Neural progenitor cell (in vitro differentiated cells): ENCODE data around the gene DNAL4. TPM values are rescaled to one million over a fixed set of nuclear protein-coding genes. Genes with fewer than 3 reads are reported as not detected.

Experiments used
- DNase-seq: peaks from one replicate; pipeline ENCODE4 v3.0.0-alpha.2; 2016; ENCODE audit warnings: low spot score
- H2AFZ ChIP-seq: fragments of 200-600 bp; sonication (generic); replicated peaks from 2 replicates; pipeline ENCODE4 v1.6.1; 2016; ENCODE audit warnings: antibody characterized with exemption
- H3F3A ChIP-seq: fragments of 200-600 bp; sonication (generic); 2 replicates; pipeline ENCODE4 v1.6.1; 2016; ENCODE audit warnings: antibody characterized with exemption, low read depth
- H3K27ac ChIP-seq: fragments of 200-600 bp; sonication (generic); 2 replicates; pipeline ENCODE4 v1.5.1; 2016; ENCODE audit warnings: mild to moderate bottlenecking
- H3K27me3 ChIP-seq: fragments of 200-600 bp; sonication (generic); 2 replicates; pipeline ENCODE4 v1.6.1; 2016; ENCODE audit warnings: mild to moderate bottlenecking, moderate library complexity
- H3K36me3 ChIP-seq: fragments of 200-600 bp; sonication (generic); 2 replicates; pipeline ENCODE4 v1.5.1; 2016
- H3K4me1 ChIP-seq: fragments of 200-600 bp; sonication (generic); 2 replicates; pipeline ENCODE4 v1.6.1; 2016; ENCODE audit warnings: mixed run types
- H3K4me2 ChIP-seq: fragments of 200-600 bp; sonication (generic); 2 replicates; pipeline ENCODE4 v1.6.1; 2016
- H3K4me3 ChIP-seq: fragments of 200-600 bp; sonication (generic); 2 replicates; pipeline ENCODE4 v1.5.1; 2016
- H3K79me2 ChIP-seq: fragments of 200-600 bp; sonication (generic); 2 replicates; pipeline ENCODE4 v1.6.1; 2016; ENCODE audit warnings: low read depth
- H3K9ac ChIP-seq: fragments of 200-600 bp; sonication (generic); 2 replicates; pipeline ENCODE4 v1.6.1; 2016
- H3K9me3 ChIP-seq: fragments of 200-600 bp; sonication (generic); 2 replicates; pipeline ENCODE4 v1.5.1; 2016; ENCODE audit warnings: low read depth
- H4K20me1 ChIP-seq: fragments of 200-600 bp; sonication (generic); 2 replicates; pipeline ENCODE4 v1.6.1; 2016; ENCODE audit warnings: low read depth
- H3K27ac Mint-ChIP-seq: 3 replicates; pipeline ENCODE4 v1.8.0; 2021; ENCODE audit warnings: mixed read lengths
- H3K27me3 Mint-ChIP-seq: 2 replicates; pipeline ENCODE4 v1.8.0; 2022; ENCODE audit warnings: low read depth, mild to moderate bottlenecking, inconsistent platforms, moderate library complexity, mixed read lengths; ENCODE audit not compliant: insufficient read depth
- H3K36me3 Mint-ChIP-seq: 3 replicates; pipeline ENCODE4 v1.8.0; 2021; ENCODE audit warnings: mixed read lengths
- H3K4me1 Mint-ChIP-seq: 3 replicates; pipeline ENCODE4 v1.8.0; 2021; ENCODE audit warnings: mixed read lengths
- H3K4me3 Mint-ChIP-seq: 3 replicates; pipeline ENCODE4 v1.8.0; 2021; ENCODE audit warnings: mild to moderate bottlenecking, moderate library complexity, mixed read lengths
- H3K9me3 Mint-ChIP-seq: 3 replicates; pipeline ENCODE4 v1.8.0; 2020; ENCODE audit warnings: mixed read lengths
- CTCF ChIP-seq: fragments of 200-600 bp; sonication (generic); IDR thresholded peaks from 2 replicates; pipeline ENCODE4 v1.5.1; 2017; ENCODE audit warnings: antibody characterized with exemption, mild to moderate bottlenecking
- EZH2 ChIP-seq: fragments of 200-600 bp; sonication (generic); IDR thresholded peaks from 2 replicates; pipeline ENCODE4 v1.6.1; 2017; ENCODE audit warnings: antibody characterized with exemption, mild to moderate bottlenecking, moderate library complexity
- EZH2phosphoT487 ChIP-seq: fragments of 200-600 bp; sonication (generic); IDR thresholded peaks from 2 replicates; pipeline ENCODE4 v1.6.1; 2017; ENCODE audit warnings: antibody characterized with exemption
- total RNA-seq: library from RNA; depleted of rRNA; stranded (reverse); fragments of >200 nt; gene quantifications from 2 replicates; pipeline ENCODE4 v1.2.3, GENCODE V29; 2015; ENCODE audit warnings: low replicate concordance

DNAL4 gene
- total RNA-seq, 1 donor from 2014 or later, result 10.7 TPM

- H3K27me3 ChIP-seq, result no peaks in the 10 kb centered on the region
- peaks cover 7% of the 10 kb centered on the region for H3K4me1 ChIP-seq
- H3F3A ChIP-seq, result no peaks in the 10 kb centered on the region
- no peak overlapping the region for H3K4me2 ChIP-seq
- H3K4me1 Mint-ChIP-seq, result peaks cover 10% of the 10 kb centered on the region
- no peak overlapping the region for H2AFZ ChIP-seq
- no peaks in the 10 kb centered on the region for H3K9me3 ChIP-seq
- H3K4me3 Mint-ChIP-seq, result no peak overlapping the region
- no peaks in the 10 kb centered on the region for H3K27me3 Mint-ChIP-seq
- no peaks in the 10 kb centered on the region for H3K9me3 Mint-ChIP-seq
- DNase-seq, result no peak
- H4K20me1 ChIP-seq, result peaks cover 3% of the 10 kb centered on the region
- H3K79me2 ChIP-seq, result no peaks in the 10 kb centered on the region
- no peak overlapping the region for H3K27ac ChIP-seq
- H3K9ac ChIP-seq, result no peak overlapping the region
- no peaks in the 10 kb centered on the region for H3K36me3 ChIP-seq
- no peak overlapping the region for H3K27ac Mint-ChIP-seq
- no peak overlapping the region for H3K4me3 ChIP-seq
- peaks cover 5% of the 10 kb centered on the region for H3K36me3 Mint-ChIP-seq
- TF ChIP-seq CTCF (no peak), EZH2 (no peak), EZH2phosphoT487 (no peak)
These were observed 10.8 kb downstream of the DNAL4 start for GRCh38 chr22:38783095-38783615.

GRCh38 chr22:38782402-38783094 lies 11.4 kb downstream of the DNAL4 start:
- Mint-ChIP-seq H3K27ac (no peak overlapping the region), H3K9me3 (no peaks in the 10 kb centered on the region), H3K27me3 (no peaks in the 10 kb centered on the region), H3K4me1 (peaks cover 10% of the 10 kb centered on the region), H3K36me3 (peaks cover 5% of the 10 kb centered on the region), H3K4me3 (no peak overlapping the region)
- TF ChIP-seq EZH2phosphoT487, result no peak
- no peak for TF ChIP-seq EZH2
- no peak for TF ChIP-seq CTCF
- Histone ChIP-seq H3K4me3 (no peak overlapping the region), H3K79me2 (no peaks in the 10 kb centered on the region), H3K27me3 (no peaks in the 10 kb centered on the region), H3K4me2 (no peak overlapping the region), H3K9me3 (no peaks in the 10 kb centered on the region), H3K36me3 (no peaks in the 10 kb centered on the region), H3K27ac (no peak overlapping the region), H4K20me1 (peaks cover 3% of the 10 kb centered on the region), H3K9ac (peak overlapping the region; percentile 32), H3F3A (no peaks in the 10 kb centered on the region), H3K4me1 (peaks cover 7% of the 10 kb centered on the region), H2AFZ (no peak overlapping the region)
- DNase-seq, result peak; percentile 36

- Histone ChIP-seq H2AFZ (no peak overlapping the region), H4K20me1 (no peaks in the 10 kb centered on the region), H3K4me1 (peaks cover 7% of the 10 kb centered on the region), H3K79me2 (no peaks in the 10 kb centered on the region), H3K4me2 (no peak overlapping the region), H3K27me3 (no peaks in the 10 kb centered on the region), H3K9ac (no peak overlapping the region), H3F3A (no peaks in the 10 kb centered on the region), H3K4me3 (no peak overlapping the region), H3K9me3 (no peaks in the 10 kb centered on the region), H3K36me3 (no peaks in the 10 kb centered on the region), H3K27ac (no peak overlapping the region)
- Mint-ChIP-seq H3K36me3 (peaks cover 5% of the 10 kb centered on the region), H3K4me3 (no peak overlapping the region), H3K4me1 (peaks cover 10% of the 10 kb centered on the region), H3K27me3 (no peaks in the 10 kb centered on the region), H3K9me3 (no peaks in the 10 kb centered on the region), H3K27ac (no peak overlapping the region)
- no peak for DNase-seq
- TF ChIP-seq EZH2phosphoT487, result no peak
- TF ChIP-seq CTCF, result no peak
- TF ChIP-seq EZH2, result no peak
These were observed 12.9 kb downstream of the DNAL4 start for GRCh38 chr22:38781033-38781432.
